Adrenal gland (tissue), 5 donors: ENCODE results near the gene PCSK6.

ENCODE experiments used
- POLR2A ChIP-seq, 2 donors: fragments of 450-650 bp; IDR thresholded peaks; one replicate each; pipeline ENCODE4 v1.6.1; 2017; ENCODE audit warnings: antibody characterized with exemption in 2 of 2, mild to moderate bottlenecking in 2 of 2, moderate library complexity in 1 of 2
- TF ChIP-seq, protein P1 (sequence below), 6 experiments: fragments of 450-650 bp in 4 of 6; fragments of 200-600 bp in 2 of 6; sonication (generic) in 1 of 6; IDR thresholded peaks; 1 replicate in 5 of 6; 2 replicates in 1 of 6; pipeline versions ENCODE4 v1.5.1 to v1.8.0; 2016 to 2021; ENCODE audit warnings: antibody characterized with exemption in 6 of 6, mild to moderate bottlenecking in 2 of 6, moderate library complexity in 1 of 6
- donor health status: DM: no; HTN: no; CAD: no.

GRCh38 chr15:101374326-101374725 lies 115.2 kb downstream of the PCSK6 start:
- TF ChIP-seq, protein P1, sequence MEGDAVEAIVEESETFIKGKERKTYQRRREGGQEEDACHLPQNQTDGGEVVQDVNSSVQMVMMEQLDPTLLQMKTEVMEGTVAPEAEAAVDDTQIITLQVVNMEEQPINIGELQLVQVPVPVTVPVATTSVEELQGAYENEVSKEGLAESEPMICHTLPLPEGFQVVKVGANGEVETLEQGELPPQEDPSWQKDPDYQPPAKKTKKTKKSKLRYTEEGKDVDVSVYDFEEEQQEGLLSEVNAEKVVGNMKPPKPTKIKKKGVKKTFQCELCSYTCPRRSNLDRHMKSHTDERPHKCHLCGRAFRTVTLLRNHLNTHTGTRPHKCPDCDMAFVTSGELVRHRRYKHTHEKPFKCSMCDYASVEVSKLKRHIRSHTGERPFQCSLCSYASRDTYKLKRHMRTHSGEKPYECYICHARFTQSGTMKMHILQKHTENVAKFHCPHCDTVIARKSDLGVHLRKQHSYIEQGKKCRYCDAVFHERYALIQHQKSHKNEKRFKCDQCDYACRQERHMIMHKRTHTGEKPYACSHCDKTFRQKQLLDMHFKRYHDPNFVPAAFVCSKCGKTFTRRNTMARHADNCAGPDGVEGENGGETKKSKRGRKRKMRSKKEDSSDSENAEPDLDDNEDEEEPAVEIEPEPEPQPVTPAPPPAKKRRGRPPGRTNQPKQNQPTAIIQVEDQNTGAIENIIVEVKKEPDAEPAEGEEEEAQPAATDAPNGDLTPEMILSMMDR (IDR thresholded peaks at IDR 0.05): no peak
- TF ChIP-seq POLR2A (IDR thresholded peaks at IDR 0.05): no peak
